Endothelial cell (in vitro differentiated cells): ENCODE measurements around the gene PSMD2. TPM values are rescaled to one million over a fixed set of nuclear protein-coding genes. Genes with fewer than 3 reads are reported as not detected.
A peak's percentile ranks its signal among the peaks of the same experiment; 100 is the strongest.

Experiments used
- DNase-seq: peaks from one replicate; pipeline ENCODE4 v3.0.0; 2021; ENCODE audit warnings: low spot score
- H3K27ac Mint-ChIP-seq: one replicate; pipeline ENCODE4 v1.8.0; 2021; ENCODE audit warnings: mixed read lengths, inconsistent platforms; ENCODE audit not compliant: unreplicated experiment
- H3K27me3 Mint-ChIP-seq: one replicate; pipeline ENCODE4 v1.8.0; 2021; ENCODE audit warnings: mild to moderate bottlenecking, moderate library complexity, mixed read lengths, inconsistent platforms; ENCODE audit not compliant: unreplicated experiment
- H3K36me3 Mint-ChIP-seq: one replicate; pipeline ENCODE4 v1.8.0; 2021; ENCODE audit warnings: mild to moderate bottlenecking, low read depth, mixed read lengths, inconsistent platforms; ENCODE audit not compliant: unreplicated experiment
- H3K4me1 Mint-ChIP-seq: one replicate; pipeline ENCODE4 v1.8.0; 2021; ENCODE audit warnings: mild to moderate bottlenecking, mixed read lengths, inconsistent platforms; ENCODE audit not compliant: unreplicated experiment
- H3K4me3 Mint-ChIP-seq: one replicate; pipeline ENCODE4 v1.8.0; 2021; ENCODE audit warnings: mild to moderate bottlenecking, mixed read lengths, inconsistent platforms; ENCODE audit not compliant: unreplicated experiment
- H3K9me3 Mint-ChIP-seq: one replicate; pipeline ENCODE4 v1.8.0; 2021; ENCODE audit warnings: mixed read lengths, inconsistent platforms; ENCODE audit not compliant: unreplicated experiment
- CTCF ChIP-seq: fragments of 200-600 bp; sonication (generic); IDR thresholded peaks from one replicate; pipeline ENCODE4 v1.5.0; 2021; ENCODE audit warnings: antibody characterized with exemption; ENCODE audit not compliant: unreplicated experiment
- total RNA-seq: library from RNA; stranded (reverse); fragmentation: NEBNext Ultra II Directional; extraction: Animal tissue kit (Norgen Biotek cat#: 25700); gene quantifications from one replicate; pipeline ENCODE4 v1.2.1, GENCODE V29; 2021; ENCODE audit not compliant: unreplicated experiment

Gene PSMD2
- total RNA-seq, 1 donor from 2014 or later, result 292 TPM

GRCh38 chr3:184332370-184333090 is 33.5 kb downstream of the PSMD2 start:
- TF ChIP-seq CTCF, result no peak
- Mint-ChIP-seq H3K4me3 (peak overlapping the region; percentile 63), H3K27me3 (peaks cover 35% of the 10 kb centered on the region), H3K9me3 (no peaks in the 10 kb centered on the region), H3K4me1 (peaks cover 59% of the 10 kb centered on the region), H3K27ac (peak overlapping the region; percentile 96), H3K36me3 (peaks cover 62% of the 10 kb centered on the region)
- peak; percentile 49 for DNase-seq

GRCh38 chr3:184333190-184333589 is 34.1 kb downstream of the PSMD2 start:
- TF ChIP-seq CTCF, result no peak
- no peak for DNase-seq
- H3K9me3 Mint-ChIP-seq, result no peaks in the 10 kb centered on the region
- H3K4me1 Mint-ChIP-seq, result peaks cover 65% of the 10 kb centered on the region
- H3K27ac Mint-ChIP-seq, result peak overlapping the region; percentile 96
- peak overlapping the region; percentile 63 for H3K4me3 Mint-ChIP-seq
- peaks cover 38% of the 10 kb centered on the region for H3K27me3 Mint-ChIP-seq
- peaks cover 64% of the 10 kb centered on the region for H3K36me3 Mint-ChIP-seq

DNA sequence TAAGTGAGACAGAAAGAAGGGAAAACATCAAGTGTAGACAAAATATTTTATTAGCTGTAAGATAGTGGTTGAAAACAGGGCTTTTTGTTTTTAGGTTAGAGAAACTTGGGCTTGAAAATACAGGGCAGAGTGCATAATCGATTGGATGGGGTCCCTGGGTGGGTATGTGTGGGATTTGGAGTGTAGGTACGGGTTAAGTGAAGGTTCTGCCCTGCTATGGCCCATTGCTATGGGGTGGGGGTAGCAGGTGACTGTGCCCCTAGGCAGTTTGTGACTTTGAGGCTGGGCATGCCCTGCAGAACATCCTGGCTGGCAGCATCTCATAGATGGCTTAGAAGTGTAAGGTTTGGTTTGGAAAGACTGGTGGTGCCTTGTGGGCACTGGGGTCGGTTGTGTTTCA is 34.7 kb downstream of the PSMD2 start:
- Mint-ChIP-seq H3K9me3 (no peaks in the 10 kb centered on the region), H3K27ac (peak overlapping the region; percentile 96), H3K4me3 (peak overlapping the region; percentile 63), H3K36me3 (peaks cover 59% of the 10 kb centered on the region), H3K4me1 (peaks cover 67% of the 10 kb centered on the region), H3K27me3 (peaks cover 35% of the 10 kb centered on the region)
- TF ChIP-seq CTCF, result no peak
- no peak for DNase-seq

GRCh38 chr3:184334470-184335158 is 35.6 kb downstream of the PSMD2 start:
- Mint-ChIP-seq H3K27ac (peak overlapping the region; percentile 96), H3K36me3 (peaks cover 52% of the 10 kb centered on the region)

More at GRCh38 chr3:184334470-184335158, 35.6 kb downstream of the PSMD2 start:
- Mint-ChIP-seq H3K4me1 (peaks cover 69% of the 10 kb centered on the region), H3K4me3 (peak overlapping the region; percentile 63), H3K27me3 (peaks cover 37% of the 10 kb centered on the region), H3K9me3 (no peaks in the 10 kb centered on the region)
- TF ChIP-seq CTCF, result no peak
- DNase-seq, result no peak
